Neural cell (in vitro differentiated cells): ENCODE measurements around the gene SLC9A3.

Experiments
- EZH2 ChIP-seq: fragments of 200-600, 300-800 bp; shearing (Covaris generic), sonication (generic); IDR thresholded peaks from 2 replicates; pipeline ENCODE4 v1.6.1; 2014; ENCODE audit warnings: antibody characterized with exemption, low read length, borderline replicate concordance, mild to moderate bottlenecking; ENCODE audit not compliant: insufficient read depth, poor library complexity, severe bottlenecking
- MXI1 ChIP-seq: fragments of 450-650 bp; conservative IDR thresholded peaks from 2 replicates; pipeline ENCODE4 v1.6.1; 2014; ENCODE audit warnings: antibody characterized with exemption, mild to moderate bottlenecking; ENCODE audit not compliant: poor library complexity, severe bottlenecking
- POLR2AphosphoS5 ChIP-seq: IDR thresholded peaks from 2 replicates; pipeline ENCODE4 v1.6.1; 2012
- RAD21 ChIP-seq: fragments of 450-650 bp; conservative IDR thresholded peaks from 2 replicates; pipeline ENCODE4 v1.6.1; 2014; ENCODE audit warnings: antibody characterized with exemption, mild to moderate bottlenecking, moderate library complexity
- TF ChIP-seq, protein P1 (sequence below): fragments of 450-650 bp; IDR thresholded peaks from 2 replicates; pipeline ENCODE4 v1.5.1; 2014; ENCODE audit warnings: antibody characterized with exemption, mild to moderate bottlenecking, moderate library complexity; ENCODE audit not compliant: poor library complexity, severe bottlenecking
- TF ChIP-seq, protein P2 (sequence below): IDR thresholded peaks from 2 replicates; pipeline ENCODE4 v1.6.1; 2012; ENCODE audit warnings: borderline replicate concordance

DNA sequence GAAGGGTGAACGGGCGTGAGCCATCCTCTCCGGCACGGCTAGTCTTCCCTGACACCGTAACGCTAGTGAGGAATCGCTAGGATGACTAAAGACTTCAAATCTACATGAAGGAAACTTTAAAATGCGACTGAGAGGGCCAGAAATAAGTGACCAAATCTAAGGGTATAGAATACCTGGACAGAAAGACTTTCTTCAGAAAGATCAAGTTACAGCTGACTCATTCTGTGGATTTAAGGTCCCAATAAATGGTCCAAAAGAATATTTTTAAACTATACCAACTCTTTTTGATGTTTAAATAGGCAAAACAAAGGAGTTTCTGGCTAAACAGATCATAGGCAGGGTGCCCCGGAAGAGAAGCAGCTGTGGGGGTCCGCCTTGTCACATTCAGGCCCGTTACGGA is 49.0 kb upstream of the SLC9A3 start:
- TF ChIP-seq, protein P1, sequence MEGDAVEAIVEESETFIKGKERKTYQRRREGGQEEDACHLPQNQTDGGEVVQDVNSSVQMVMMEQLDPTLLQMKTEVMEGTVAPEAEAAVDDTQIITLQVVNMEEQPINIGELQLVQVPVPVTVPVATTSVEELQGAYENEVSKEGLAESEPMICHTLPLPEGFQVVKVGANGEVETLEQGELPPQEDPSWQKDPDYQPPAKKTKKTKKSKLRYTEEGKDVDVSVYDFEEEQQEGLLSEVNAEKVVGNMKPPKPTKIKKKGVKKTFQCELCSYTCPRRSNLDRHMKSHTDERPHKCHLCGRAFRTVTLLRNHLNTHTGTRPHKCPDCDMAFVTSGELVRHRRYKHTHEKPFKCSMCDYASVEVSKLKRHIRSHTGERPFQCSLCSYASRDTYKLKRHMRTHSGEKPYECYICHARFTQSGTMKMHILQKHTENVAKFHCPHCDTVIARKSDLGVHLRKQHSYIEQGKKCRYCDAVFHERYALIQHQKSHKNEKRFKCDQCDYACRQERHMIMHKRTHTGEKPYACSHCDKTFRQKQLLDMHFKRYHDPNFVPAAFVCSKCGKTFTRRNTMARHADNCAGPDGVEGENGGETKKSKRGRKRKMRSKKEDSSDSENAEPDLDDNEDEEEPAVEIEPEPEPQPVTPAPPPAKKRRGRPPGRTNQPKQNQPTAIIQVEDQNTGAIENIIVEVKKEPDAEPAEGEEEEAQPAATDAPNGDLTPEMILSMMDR = no peak
- TF ChIP-seq POLR2AphosphoS5 (no peak), MXI1 (no peak), EZH2 (no peak), RAD21 (no peak)
- TF ChIP-seq, protein P2, sequence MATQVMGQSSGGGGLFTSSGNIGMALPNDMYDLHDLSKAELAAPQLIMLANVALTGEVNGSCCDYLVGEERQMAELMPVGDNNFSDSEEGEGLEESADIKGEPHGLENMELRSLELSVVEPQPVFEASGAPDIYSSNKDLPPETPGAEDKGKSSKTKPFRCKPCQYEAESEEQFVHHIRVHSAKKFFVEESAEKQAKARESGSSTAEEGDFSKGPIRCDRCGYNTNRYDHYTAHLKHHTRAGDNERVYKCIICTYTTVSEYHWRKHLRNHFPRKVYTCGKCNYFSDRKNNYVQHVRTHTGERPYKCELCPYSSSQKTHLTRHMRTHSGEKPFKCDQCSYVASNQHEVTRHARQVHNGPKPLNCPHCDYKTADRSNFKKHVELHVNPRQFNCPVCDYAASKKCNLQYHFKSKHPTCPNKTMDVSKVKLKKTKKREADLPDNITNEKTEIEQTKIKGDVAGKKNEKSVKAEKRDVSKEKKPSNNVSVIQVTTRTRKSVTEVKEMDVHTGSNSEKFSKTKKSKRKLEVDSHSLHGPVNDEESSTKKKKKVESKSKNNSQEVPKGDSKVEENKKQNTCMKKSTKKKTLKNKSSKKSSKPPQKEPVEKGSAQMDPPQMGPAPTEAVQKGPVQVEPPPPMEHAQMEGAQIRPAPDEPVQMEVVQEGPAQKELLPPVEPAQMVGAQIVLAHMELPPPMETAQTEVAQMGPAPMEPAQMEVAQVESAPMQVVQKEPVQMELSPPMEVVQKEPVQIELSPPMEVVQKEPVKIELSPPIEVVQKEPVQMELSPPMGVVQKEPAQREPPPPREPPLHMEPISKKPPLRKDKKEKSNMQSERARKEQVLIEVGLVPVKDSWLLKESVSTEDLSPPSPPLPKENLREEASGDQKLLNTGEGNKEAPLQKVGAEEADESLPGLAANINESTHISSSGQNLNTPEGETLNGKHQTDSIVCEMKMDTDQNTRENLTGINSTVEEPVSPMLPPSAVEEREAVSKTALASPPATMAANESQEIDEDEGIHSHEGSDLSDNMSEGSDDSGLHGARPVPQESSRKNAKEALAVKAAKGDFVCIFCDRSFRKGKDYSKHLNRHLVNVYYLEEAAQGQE = no peak
